Loucy (cell line): Measurements from ENCODE around the gene BIN2.

ENCODE experiments used
- H2AFZ ChIP-seq: fragments of 200-600 bp; sonication (generic); 2 replicates; pipeline ENCODE4 v1.6.0; 2016; ENCODE audit warnings: antibody characterized with exemption, mild to moderate bottlenecking, low read length, moderate library complexity
- H3F3A ChIP-seq: fragments of 200-600 bp; 2 replicates; pipeline ENCODE4 v1.6.0; 2016; ENCODE audit warnings: antibody characterized with exemption, low read depth, mild to moderate bottlenecking
- H3K27me3 ChIP-seq: fragments of 200-600 bp; sonication (generic); 2 replicates; pipeline ENCODE4 v1.6.1; 2014; ENCODE audit warnings: low read length, mild to moderate bottlenecking; ENCODE audit not compliant: insufficient read depth, poor library complexity, severe bottlenecking
- H3K36me3 ChIP-seq: fragments of 200-600 bp; sonication (generic); 2 replicates; pipeline ENCODE4 v1.6.1; 2016; ENCODE audit warnings: low read length; ENCODE audit not compliant: insufficient read depth
- H3K4me1 ChIP-seq: fragments of 200-600 bp; sonication (generic); 2 replicates; pipeline ENCODE4 v1.5.1; 2014; ENCODE audit warnings: low read length, mild to moderate bottlenecking; ENCODE audit not compliant: insufficient read depth, poor library complexity, severe bottlenecking
- H3K4me2 ChIP-seq: fragments of 200-600 bp; sonication (generic); 2 replicates; pipeline ENCODE4 v1.6.0; 2014; ENCODE audit warnings: antibody characterized with exemption, low read length, low read depth, mild to moderate bottlenecking; ENCODE audit not compliant: poor library complexity, severe bottlenecking
- H3K4me3 ChIP-seq: fragments of 200-600 bp; sonication (generic); 2 replicates; pipeline ENCODE4 v1.5.1; 2014; ENCODE audit warnings: low read length, mild to moderate bottlenecking, mixed read lengths; ENCODE audit not compliant: poor library complexity, severe bottlenecking
- H3K79me2 ChIP-seq: fragments of 200-600 bp; sonication (generic); 2 replicates; pipeline ENCODE4 v1.6.1; 2014; ENCODE audit warnings: low read length; ENCODE audit not compliant: insufficient read depth
- H3K9ac ChIP-seq: fragments of 200-600 bp; sonication (generic); 2 replicates; pipeline ENCODE4 v1.6.0; 2014; ENCODE audit warnings: mild to moderate bottlenecking, low read depth, low read length, moderate library complexity; ENCODE audit not compliant: poor library complexity, severe bottlenecking
- H3K9me2 ChIP-seq: fragments of 200-600 bp; sonication (generic); replicated peaks from 2 replicates; pipeline ENCODE4 v1.6.1; 2016; ENCODE audit warnings: low read depth, low read length, mixed read lengths
- H3K9me3 ChIP-seq: fragments of 200-600 bp; sonication (generic); 2 replicates; pipeline ENCODE4 v1.6.1; 2014; ENCODE audit warnings: mild to moderate bottlenecking, antibody characterized with exemption, low read length, low read depth; ENCODE audit not compliant: insufficient read depth
- H4K20me1 ChIP-seq: fragments of 200-600 bp; sonication (generic); 2 replicates; pipeline ENCODE4 v1.6.0; 2014; ENCODE audit warnings: antibody characterized with exemption, low read length, mild to moderate bottlenecking; ENCODE audit not compliant: insufficient read depth, poor library complexity, severe bottlenecking
- CTCF ChIP-seq: fragments of 200-600 bp; sonication (generic); conservative IDR thresholded peaks from 2 replicates; pipeline ENCODE4 v1.5.1; 2014; ENCODE audit warnings: mild to moderate bottlenecking, antibody characterized with exemption, low read length
- EZH2phosphoT487 ChIP-seq: fragments of 200-600 bp; IDR thresholded peaks from 2 replicates; pipeline ENCODE4 v1.6.1; 2018; ENCODE audit warnings: antibody characterized with exemption, mild to moderate bottlenecking, moderate library complexity, borderline replicate concordance

The BIN2 gene

GRCh38 chr12:51270067-51270950 is 53.7 kb downstream of the BIN2 start, which contains the start of gene SMAGP:
Gene SMAGP, minus strand, starts transcription at chr12:51270415. Its CDS starts 1,137 bp downstream, at chr12:51269278.
- H3K4me1 ChIP-seq, result peaks cover 41% of the 10 kb centered on the region
- no peaks in the 10 kb centered on the region for H3K9me2 ChIP-seq
- H3K4me3 ChIP-seq, result peak within 1 kb of the TSS; percentile 90
- H3K9me3 ChIP-seq, result no peaks in the 10 kb centered on the region
- TF ChIP-seq EZH2phosphoT487 (no peak), CTCF (no peak; the same call in 1 of the 2 replicates)
- peaks cover 5% of the 10 kb centered on the region for H4K20me1 ChIP-seq
- peak within 1 kb of the TSS; percentile 91 for H2AFZ ChIP-seq
- peak within 1 kb of the TSS; percentile 99 for H3K4me2 ChIP-seq
- no peaks in the 10 kb centered on the region for H3K27me3 ChIP-seq
- H3K36me3 ChIP-seq, result no peaks in the 10 kb centered on the region
- H3K9ac ChIP-seq, result peak within 1 kb of the TSS; percentile 84
- H3F3A ChIP-seq, result no peaks in the 10 kb centered on the region
- H3K79me2 ChIP-seq, result peaks cover 45% of the 10 kb centered on the region

- H3K9me2 ChIP-seq, result no peaks in the 10 kb centered on the region
- H3K27me3 ChIP-seq, result no peaks in the 10 kb centered on the region
- H3K4me2 ChIP-seq, result peak overlapping the region; percentile 99
- H3F3A ChIP-seq, result no peaks in the 10 kb centered on the region
- H2AFZ ChIP-seq, result peak overlapping the region; percentile 79
- no peak for TF ChIP-seq EZH2phosphoT487
- TF ChIP-seq CTCF, result peak; percentile 63
- peak overlapping the region; percentile 90 for H3K4me3 ChIP-seq
- H4K20me1 ChIP-seq, result peaks cover 5% of the 10 kb centered on the region
- H3K9me3 ChIP-seq, result no peaks in the 10 kb centered on the region
- peaks cover 46% of the 10 kb centered on the region for H3K4me1 ChIP-seq
- no peaks in the 10 kb centered on the region for H3K36me3 ChIP-seq
- peak overlapping the region; percentile 84 for H3K9ac ChIP-seq
- H3K79me2 ChIP-seq, result peaks cover 50% of the 10 kb centered on the region
Observed at GRCh38 chr12:51269174-51270066, 54.6 kb downstream of the BIN2 start.

GRCh38 chr12:51265024-51265423 is 59.0 kb downstream of the BIN2 start:
- Histone ChIP-seq H3K4me3 (peak overlapping the region; percentile 27), H4K20me1 (peaks cover 19% of the 10 kb centered on the region), H3K9me2 (no peaks in the 10 kb centered on the region), H3F3A (no peaks in the 10 kb centered on the region), H3K9me3 (no peaks in the 10 kb centered on the region), H3K27me3 (no peaks in the 10 kb centered on the region), H2AFZ (no peak overlapping the region), H3K4me2 (peak overlapping the region; percentile 99), H3K36me3 (no peaks in the 10 kb centered on the region), H3K4me1 (peaks cover 42% of the 10 kb centered on the region), H3K79me2 (peaks cover 63% of the 10 kb centered on the region), H3K9ac (no peak overlapping the region)
- TF ChIP-seq EZH2phosphoT487 (no peak), CTCF (no peak)
